ENCODE data around the gene TOP2A. TPM values are rescaled to one million over a fixed set of nuclear protein-coding genes. Genes with fewer than 3 reads are reported as not detected.
A peak's percentile ranks its signal among the peaks of the same experiment; 100 is the strongest.

TOP2A gene
- total and polyA plus RNA-seq, 9 of the 15 experiments (the other 6 are each of a cell fraction or from before 2014, with no cell fraction given), result 133 to 347 (median 259) TPM

- peak; percentile 59; the same call in 1 of the 2 replicates for TF ChIP-seq PKNOX1 (IDR thresholded peaks at IDR 0.05)
- TF ChIP-seq CC2D1A (IDR thresholded peaks at IDR 0.05), result 0 out of 2 replicates have a peak, but pooled peaks have one; percentile 14
- TF ChIP-seq KLF16 (IDR thresholded peaks at IDR 0.05), result 0 out of 2 replicates have a peak, but pooled peaks have one; percentile 17
- TF ChIP-seq BCOR (IDR thresholded peaks at IDR 0.05), result peak; percentile 13; the same call in 1 of the 2 replicates
- TF ChIP-seq CTCF (IDR thresholded peaks at IDR 0.05 in 2 of 3, conservative IDR thresholded peaks at IDR 0.05 in 1 of 3; ENCODE audit: insufficient read depth in 2 of 3, low read depth in 1 of 3, low read length in 3 of 3), result peak; percentile 71 to 86 (median 75)
- no peak for TF ChIP-seq ZNF717 (CRISPR knock-in tag; IDR thresholded peaks at IDR 0.05)
- TF ChIP-seq ESRRA (IDR thresholded peaks at IDR 0.05; ENCODE audit: borderline replicate concordance, low read depth), result peak; percentile 97
- TF ChIP-seq ZNF395 (CRISPR knock-in tag; IDR thresholded peaks at IDR 0.05), result 0 out of 2 replicates have a peak, but pooled peaks have one; percentile 35
- 0 out of 2 replicates have a peak, but pooled peaks have one; percentile 44 for TF ChIP-seq ZNF644 (tag; IDR thresholded peaks at IDR 0.05; ENCODE audit: low read depth)
These were observed 16.1 kb upstream of the TOP2A start (continued) for GRCh38 chr17:40433551-40434415.
